Renal cortex interstitium (tissue), 11 donors: ENCODE results near the gene LRTM1. TPM values are rescaled to one million over a fixed set of nuclear protein-coding genes. Genes with fewer than 3 reads are reported as not detected.

Experiments used
- DNase-seq, 11 donors: peaks; one replicate each; pipeline ENCODE4 v3.0.0-alpha.2; 2013; ENCODE audit warnings: low read depth in 9 of 11, low spot score in 4 of 11; ENCODE audit errors: extremely low read depth in 1 of 11
- polyA plus RNA-seq, 3 donors: library from polyadenylated mRNA; unstranded; fragments of 120-200 nt; gene quantifications; one replicate each; pipeline ENCODE4 v1.2.1, GENCODE V29; 2013; ENCODE audit not compliant: insufficient read length in 3 of 3

Gene LRTM1
- polyA plus RNA-seq, 3 donors, result not detected

DNA sequence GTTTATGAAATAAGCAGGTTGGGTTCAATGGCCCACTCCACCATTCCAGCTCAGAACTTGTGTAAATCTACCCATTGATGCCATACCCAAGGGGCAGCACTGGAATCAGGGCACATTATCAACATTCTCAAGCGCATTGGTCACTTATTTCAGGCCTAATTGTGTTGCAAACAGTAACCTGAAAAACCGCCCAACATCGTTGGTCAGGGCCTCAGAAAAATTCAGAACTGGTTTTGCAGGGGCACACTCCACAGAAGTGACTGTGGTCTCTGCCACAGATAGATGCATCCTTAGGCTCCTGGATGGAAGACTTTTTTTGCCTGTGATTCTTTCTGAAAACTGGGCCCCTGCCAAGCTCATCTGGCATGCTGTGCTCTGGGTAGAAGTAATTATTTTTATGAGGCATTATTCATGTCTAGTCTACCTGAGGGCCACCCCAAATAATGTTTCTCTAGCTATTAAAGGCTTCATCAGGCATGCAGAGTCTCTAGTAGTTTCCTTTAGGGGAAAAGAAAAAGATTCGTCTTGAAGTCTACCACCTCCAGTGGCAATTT lies 21.7 kb upstream of the LRTM1 start:
- DNase-seq, result no peak

DNA sequence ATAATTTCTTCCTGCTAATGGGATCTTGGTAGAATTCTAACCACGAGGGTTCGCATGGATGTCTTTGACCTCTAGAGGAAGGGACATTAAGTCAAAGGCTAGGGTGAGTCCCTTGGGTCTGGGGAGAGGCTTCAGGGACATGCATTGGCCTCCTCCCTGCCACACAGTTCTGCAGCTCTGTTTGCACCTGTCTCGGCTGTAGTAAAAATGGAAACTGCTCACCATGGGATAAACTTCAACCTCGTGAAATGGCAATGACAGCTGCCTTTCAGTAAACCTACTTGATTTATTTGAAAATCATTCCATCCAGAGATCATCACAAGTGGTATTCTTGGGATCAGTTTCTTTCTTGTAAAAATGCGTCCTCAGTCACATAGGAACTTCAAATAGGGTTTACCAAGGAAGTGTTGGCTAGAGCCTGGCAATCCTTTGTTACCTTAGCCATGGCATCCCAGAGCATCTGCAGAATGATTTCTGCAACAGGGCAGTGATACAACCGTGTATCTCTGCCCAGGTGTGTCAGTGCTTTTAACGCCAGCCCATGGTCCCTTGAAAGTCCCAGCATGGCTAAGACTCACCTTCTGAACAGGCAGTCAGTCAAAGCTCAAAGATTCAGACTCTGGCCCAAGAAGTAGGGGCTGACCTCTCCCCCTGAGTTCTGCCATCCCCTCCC lies 14.0 kb upstream of the LRTM1 start:
- no peak for DNase-seq

DNA sequence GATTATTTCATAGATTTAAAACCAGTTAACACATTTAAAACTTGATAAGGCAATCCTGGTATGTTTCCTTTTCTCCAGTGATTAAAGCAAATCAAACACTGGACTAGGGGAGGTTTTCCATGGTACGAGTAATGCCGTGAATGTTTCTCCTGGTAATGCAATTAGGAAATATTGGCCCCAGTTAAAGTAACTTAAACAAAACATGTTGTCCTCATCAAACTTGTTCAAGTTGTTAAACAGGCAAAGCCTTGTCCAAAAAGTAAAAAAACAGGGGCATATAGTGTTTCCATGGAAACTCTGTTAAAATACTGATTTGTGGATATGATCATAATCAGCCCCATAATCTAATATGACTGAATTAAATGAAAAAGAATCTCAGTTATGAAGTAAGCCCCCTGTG lies 13.1 kb upstream of the LRTM1 start:
- DNase-seq, result no peak

DNA sequence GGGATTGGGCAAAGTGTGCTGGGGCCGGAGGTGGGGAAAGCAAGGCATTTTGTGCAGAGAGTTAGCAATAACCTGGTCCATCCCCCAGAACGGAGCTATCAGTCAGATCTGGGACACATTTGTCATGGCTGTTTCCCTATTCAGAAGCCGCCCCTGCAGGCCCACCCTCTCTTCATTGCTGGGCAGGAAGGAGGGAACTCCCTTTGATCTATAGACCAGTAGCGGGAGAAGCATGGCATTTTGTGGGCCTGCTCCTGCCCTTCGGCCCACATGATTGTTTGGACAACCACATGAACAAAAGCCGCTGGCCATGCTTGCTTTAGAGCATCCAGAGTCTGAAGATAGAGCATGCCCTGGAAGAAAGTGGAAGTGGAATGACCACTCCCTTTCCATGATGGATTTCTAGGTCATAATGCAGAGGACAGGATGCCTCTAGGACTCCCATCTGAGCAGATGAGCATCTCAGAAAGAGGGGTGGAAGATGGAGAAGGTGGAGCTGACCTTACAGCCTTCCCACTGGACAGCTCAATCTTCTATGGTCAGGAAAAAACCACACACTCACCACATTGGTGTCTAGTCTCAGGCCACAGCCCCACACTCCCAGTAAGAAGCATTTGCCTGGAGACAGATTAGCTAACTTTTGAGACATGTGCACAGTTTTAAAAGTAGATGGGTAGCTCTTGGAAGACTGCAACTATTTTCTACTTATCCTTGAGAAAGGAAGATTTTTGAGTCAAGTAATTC lies 11.9 kb upstream of the LRTM1 start:
- DNase-seq, result no peak

DNA sequence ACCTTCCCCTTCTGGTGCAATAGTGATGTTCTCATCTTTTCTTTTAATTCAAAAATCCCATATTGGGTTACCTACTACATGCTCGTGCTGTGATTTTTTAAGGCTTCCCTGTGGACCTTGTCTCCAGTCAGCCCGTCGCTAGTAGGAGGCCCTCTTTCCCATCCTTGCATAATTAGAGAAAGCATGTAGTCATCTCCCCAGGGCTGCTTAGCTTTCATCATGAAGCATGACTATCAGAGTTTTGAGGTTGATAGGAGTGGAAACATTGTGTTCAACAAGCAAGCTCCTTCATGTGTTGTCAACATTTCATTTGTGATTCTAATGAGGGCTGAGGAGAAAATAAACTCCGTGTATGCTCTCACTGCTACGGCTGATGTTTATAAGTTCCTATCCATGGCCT lies 8.7 kb upstream of the LRTM1 start:
- no peak for DNase-seq

DNA sequence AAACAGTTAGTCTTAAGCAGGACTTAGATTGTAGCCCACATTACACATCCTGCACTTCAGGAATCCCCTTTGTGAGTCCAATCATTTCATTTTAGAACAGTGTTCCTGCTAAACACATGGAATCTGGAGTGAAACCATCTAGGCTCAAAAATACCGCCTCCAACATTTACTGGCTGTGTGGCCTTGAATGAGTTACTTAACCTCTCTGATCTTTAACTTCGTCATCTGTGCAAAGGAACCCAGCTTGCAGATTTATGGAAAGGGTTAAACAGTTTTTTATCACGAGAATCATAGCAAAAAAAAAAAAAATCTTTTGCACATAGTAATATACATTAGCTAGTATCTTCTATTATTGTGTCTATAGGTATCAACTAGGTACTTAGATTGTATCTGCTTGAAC lies 8.0 kb upstream of the LRTM1 start:
- DNase-seq, result no peak

DNA sequence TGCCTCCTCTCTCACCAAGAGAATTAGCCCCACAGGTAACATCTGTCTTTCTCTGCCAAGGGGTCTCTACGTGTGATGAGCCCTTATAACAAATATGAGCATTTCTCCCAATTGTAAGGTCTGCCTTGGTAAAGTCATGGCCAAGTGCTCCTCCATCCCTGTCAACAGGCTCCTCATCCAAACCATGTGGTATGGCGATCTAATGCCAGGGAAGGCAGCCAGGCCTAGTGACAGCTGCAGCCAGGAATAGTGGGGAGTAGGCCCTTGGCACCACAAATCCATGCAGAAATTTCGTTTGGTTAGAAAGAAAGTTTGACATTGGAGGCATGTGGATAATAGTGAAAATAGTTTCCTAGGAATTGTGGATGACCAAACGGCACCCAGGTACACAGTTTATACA lies 4.7 kb upstream of the LRTM1 start:
- no peak for DNase-seq

DNA sequence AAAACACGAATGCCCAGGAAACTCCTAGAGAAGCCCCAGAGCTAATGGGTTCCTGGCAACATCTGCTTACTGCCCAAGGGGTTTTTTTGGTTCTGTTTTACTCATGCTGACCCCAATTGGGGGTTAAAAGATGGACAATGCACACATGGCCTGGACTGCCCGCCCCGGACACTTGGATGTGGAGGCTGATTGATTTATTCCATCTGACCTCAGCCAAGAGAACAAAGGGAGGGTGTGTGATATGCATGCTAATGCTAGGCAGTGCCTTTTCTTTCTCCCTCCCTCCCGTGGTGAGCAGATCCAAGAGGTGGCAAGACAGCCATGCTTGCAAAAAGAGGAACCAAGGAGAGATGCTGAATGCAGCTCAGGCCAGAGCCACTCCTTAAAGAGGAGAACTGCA lies 3.3 kb upstream of the LRTM1 start:
- DNase-seq, result no peak

DNA sequence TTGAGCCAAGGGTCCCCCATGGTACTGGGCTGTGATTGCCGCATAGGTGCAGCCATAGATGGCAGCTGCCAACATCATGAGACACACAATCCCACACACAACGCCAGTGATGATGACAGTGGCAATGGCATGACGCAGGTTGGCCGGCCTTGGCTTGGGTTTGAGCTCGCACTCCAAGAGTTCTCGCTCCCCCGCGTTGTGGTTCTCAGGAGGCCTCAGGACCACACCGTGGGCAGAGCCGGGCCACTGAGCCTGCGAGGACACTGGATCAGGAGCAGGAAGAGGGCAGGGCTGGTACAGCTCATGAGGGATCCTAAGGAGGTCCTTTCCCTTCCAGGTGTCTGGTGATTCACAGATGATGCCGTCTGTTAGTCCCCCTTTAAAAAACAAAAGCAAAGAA lies 9.3 kb downstream of the LRTM1 start:
- no peak for DNase-seq

DNA sequence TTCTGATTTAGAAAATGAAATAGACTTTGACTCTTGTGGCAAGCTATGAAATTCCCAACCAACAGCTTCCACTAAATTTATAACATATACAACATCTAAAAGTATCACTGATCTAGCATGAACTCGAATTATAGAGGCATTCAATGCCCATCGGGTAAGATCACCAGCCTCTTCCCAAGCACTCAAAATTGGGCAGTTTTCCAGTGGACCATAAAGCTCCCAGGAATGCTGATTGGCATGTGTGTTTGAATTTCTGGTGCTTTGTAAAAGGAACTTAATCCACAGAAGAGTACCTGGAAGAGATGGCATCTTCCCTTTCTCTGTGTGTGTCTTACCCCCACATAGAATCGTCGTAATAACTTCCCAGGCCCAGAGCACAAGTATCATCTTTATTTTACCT lies 10.0 kb downstream of the LRTM1 start:
- no peak for DNase-seq

DNA sequence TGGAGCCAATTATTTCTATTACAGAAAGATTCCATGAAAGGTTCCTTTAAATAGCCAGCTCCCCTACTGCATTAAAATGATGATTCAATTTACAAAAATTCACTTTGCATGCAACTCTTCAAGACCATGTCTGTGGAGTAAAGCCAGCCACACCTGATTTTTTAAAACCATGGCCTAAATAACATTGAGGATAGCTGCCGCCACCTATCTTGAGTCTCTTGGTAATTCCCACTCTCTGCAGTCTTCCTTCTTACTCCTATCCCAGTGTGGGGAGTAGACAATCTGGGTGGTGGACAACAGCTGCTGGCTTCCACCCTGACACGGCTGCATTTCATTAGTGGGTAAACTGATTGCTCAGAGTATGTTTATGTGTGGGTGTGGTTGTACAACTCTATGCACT lies 10.7 kb downstream of the LRTM1 start:
- DNase-seq, result no peak

DNA sequence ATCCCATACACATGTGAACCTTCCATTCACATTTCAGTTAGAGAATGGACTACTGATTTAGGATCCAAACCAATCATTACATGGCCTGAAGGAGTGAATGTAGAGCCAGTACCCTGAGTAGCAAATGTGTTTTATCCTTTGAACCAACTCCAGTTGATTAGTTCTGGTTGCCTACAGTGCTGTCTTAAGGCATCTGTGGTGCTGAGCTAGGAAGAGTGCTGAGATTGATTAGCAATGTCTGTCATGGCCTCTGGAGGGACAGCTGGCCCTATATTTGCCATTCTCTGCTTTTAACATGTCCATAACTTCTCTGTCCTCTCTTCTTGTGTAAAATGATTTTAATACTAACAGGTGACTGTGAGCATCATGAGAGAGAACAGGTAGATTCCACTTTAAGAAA lies 11.1 kb downstream of the LRTM1 start:
- no peak for DNase-seq

DNA sequence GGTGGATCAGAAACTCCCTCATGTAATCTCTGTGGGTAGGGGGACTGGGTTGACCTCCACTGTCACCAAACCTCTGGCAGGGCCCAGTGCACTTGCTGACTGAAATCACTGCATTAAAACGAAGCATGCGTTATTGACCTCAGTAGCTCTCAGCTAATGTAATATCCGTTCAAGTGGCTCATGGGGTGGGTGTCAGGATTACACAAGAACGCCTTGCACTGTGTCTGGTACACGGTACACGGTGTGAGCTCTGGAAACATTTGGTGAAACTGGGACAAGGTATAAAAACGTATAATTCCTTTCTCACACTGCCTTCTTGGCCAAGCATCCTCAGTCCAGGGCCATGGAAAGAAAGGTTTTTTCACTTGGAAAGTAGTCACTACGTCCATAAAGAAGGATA lies 11.9 kb downstream of the LRTM1 start:
- no peak for DNase-seq

DNA sequence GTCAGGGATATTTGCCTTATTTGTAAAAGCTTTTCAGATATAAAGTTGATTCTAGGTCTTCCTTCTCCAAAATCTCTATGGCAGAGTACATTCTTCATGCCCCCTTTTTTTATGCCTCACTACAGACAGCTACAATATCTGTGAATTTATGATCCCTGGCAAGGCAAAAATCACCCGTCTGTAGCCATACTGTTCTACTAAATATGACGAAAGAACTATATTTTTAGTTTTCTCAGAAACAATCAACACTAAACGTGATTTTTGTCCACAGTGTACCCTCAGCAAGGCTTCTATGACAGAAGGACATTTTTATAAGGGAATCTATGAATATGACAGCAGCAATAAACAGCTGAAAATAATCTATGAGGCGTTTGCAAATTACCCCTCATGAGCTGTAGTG lies 12.7 kb downstream of the LRTM1 start:
- DNase-seq, result no peak

DNA sequence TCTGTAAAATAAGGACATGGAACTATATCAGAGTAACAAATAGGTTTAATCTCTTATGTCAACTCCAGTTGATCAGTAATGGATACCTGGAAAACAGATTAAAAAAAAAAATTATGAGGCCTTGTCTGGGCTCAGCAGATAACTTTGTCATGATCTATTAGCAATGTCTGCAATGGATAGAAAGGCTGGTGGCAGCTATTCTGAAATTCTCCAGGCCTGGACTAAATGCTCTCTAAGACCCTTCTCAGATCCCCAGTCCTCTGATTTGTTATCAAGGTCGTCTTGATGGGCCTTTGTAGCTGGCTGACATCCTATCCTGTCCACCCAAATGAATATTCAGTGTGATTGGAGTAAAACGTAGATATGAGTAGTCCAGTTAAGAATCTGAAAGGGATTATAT lies 13.7 kb downstream of the LRTM1 start:
- no peak for DNase-seq

DNA sequence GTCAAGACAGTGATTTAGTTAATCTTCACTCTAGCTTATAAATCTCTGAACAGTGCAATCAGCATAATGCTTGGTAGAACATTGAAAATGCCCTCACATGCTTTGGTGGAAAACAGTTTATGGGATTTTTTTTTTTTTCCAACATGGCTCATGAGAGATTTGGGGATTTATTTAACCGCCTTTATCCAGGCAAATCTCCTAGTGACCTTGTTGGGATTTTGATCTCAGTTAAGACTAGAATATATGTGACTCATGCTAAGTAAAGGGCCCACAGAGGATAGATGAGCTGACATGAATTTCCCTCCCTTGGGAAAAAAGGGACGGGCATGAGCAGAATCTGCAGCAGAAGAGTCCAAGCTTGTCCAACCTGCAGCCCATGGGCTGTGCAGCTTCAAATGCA lies 18.7 kb downstream of the LRTM1 start:
- DNase-seq, result no peak

DNA sequence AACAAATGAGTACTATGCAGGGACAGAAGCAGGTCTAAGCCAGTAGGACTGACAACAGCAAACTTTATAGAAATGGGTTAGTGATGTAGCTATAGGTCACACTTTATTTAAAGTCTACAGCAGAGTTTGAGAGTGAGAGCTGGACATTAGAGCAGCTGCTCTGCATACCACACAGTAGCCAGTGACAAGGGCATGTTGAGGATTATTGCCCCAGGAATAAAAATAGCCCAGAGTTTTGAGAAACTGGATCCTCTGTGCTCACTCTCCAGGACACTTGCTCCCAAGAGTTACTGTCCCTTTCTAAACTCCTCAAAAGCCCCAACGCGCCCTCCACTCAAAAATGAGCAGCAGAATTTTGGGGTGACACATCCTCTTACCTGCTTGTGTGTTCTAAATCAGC lies 21.1 kb downstream of the LRTM1 start:
- no peak for DNase-seq

DNA sequence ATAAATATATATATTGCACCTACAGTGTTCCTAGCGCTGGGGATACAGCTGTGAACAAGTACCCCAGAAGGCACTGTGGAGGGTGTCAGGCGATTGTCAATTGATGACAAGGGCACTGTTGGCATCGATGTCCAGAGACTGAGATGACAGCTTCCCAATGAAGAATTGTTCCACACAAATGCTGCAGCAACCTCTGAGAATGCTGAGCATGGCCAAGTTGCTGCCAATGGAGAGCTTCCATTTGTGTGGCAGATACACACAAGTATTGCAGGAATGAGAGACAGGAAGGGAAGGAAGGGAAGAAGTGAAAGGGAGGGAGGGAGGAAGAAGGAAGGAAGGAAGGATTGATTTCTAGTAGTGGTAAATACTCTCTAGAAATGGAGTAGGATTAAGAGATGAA lies 21.9 kb downstream of the LRTM1 start:
- DNase-seq, result no peak

DNA sequence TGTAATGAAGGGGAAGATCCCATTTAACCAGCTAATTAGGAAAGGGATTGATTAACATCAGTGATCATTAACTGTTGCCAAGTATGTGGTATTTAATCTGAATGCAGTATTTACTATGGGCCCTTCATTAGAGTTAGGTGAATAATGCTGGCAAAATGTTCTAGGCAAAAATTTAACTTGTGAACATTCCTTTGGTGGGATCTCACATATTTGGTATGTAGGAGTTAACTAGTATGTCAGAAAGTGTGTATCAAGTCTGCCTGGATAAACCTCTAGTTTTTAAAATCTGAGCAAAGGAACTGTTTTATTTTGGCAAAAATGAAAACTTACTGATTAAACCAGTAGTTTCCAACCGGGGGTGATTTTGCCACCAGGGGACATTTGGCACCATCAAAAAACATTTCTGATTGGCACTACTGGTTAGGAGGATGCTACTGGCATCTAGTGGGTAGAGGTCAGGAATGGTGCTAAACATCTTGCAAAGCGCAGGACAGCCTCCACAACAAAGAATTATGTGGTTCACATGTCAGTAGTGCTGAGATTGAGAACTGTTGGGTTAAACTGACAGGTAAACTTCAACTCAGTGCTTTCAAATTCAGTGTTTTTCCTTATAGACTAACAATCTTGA lies 22.5 kb downstream of the LRTM1 start:
- DNase-seq, result no peak

DNA sequence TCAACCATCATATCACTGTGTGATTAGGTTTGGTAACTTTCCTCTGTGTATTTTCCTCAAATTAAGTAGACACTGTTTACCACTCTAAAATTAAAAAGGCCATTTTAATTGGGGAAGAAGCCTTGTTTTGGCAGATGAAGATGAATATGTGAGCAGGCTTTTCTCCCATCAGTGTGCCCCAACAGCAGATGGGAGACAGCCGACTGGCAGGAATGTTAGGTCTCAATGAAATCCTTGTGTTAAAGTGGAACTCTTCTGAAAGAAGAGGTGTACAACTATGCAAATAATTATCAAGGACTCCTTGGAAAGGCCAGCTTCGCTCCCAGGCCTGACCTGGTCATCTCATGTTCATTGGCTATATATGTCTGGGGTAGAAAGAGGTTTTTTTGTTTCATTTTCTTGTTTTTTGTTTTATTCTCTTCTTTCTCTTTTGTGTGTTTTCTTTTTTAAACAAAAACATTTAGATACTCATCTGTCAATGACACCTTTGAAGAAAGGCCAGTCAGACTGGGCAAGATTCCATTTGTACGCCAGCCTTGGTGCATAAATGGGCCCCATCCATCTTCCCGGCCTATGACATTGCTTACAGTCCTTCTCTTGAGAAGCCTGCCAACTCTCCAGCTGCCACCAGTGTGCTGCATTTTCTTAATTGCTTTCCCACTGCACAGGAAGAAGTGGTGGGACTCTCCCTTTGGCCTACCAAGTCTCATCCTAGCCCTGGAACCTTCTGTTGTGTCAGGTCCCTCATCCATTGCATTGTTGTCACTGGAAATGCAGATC lies 25.8 kb downstream of the LRTM1 start:
- DNase-seq, result no peak
